Femur (tissue), 1 donor: ENCODE results near the gene XPC.

Source experiments
- DNase-seq: peaks from one replicate; pipeline ENCODE4 v3.0.0-alpha.2; 2017

Gene XPC

DNA sequence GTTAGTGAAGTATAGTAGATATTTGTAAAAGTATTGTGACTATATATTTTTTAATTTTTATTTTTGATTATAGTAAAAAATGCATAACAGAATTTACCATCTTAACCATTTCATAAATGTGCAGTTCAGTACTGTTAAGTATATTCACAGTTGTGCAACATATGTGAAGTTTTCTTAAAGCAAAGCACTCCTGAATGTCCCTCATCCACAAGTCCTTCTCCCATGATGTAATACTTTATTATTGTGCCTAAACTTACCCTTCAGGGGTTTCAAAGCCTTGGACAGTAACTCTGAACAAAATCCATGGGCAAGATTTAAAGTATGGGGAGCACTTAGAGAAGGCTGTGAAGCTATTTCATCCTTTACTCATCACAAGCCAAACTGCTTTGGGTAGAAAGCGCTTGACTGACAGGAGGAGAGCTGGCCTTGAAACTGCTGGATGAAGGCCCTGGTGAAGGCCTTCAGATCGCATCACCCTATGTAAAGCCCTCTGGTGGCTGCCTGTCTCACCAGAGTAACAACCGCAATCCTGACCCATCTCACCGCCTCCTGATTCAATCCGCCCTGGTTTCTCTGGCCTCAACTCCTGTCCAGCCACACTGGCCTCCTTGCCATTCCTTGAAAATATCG is 28.3 kb upstream of the XPC start:
- no peak for DNase-seq

GRCh38 chr3:14204515-14205284 is 26.3 kb upstream of the XPC start:
- no peak for DNase-seq

DNA sequence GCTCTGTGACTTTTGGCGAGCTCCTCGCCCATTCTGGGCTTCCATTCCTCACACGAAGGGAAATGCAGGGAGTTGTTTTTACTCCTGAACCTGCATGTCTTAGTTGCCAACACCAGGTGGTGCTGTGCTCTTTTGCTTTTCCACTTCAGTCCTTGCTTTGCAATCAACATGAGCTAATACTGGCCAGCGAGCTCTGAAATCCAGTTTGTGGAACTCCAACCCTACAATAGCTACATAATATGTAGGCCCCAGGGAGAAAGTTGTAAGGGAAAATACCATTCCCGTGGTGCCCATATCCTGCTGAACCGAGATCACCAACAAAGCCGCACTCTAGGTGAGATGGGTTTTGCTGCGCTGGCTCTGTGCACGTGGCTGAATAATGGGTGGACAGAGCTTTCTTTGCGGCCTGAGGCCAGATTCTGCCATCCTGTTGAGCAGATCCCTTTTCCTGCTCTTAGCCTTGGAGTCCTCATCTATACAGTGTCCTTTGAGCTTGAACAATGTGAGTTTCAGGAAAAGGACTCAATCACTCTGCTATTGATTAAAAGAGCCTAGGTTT is 25.2 kb upstream of the XPC start:
- peak; percentile 82 for DNase-seq

- DNase-seq, result no peak
Measured at GRCh38 chr3:14202874-14203520, 24.6 kb upstream of the XPC start.

DNA sequence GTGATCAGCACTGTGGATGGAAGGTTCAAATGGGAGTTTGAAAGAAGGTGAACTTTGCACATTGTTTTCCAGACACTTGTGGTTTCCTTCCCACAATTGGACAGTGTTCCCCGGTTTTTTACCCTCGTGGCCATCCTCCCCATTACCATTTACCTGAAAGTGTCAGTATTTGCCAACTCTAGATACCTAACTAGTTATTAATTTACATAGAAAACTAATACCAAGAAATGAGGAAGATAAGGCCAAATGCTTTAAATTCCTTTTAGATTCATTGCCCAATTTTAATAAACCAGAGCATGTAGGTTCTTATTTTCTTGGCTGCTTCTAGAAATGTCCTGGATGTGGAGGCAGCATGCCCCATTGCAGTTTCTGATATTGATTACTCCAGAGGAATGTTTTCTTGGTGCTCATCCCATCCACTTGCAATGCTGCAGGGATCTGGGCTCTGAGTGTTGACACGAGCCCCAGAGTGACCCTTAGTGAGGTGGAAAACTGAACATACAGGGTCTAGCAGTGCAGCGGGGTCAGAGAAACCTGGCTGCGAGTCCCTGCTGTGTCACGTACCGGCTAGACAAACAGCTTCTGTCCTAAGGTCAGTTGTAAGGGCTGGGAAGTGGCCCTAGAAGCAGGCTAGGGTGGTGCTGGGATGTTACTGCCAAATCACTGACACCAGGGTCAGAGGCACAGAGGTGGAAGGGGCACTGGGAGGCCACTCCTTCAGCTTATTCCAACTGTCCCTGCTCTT is 23.7 kb upstream of the XPC start:
- DNase-seq, result no peak

- no peak for DNase-seq
Measured at GRCh38 chr3:14200841-14201240, 22.4 kb upstream of the XPC start.

DNA sequence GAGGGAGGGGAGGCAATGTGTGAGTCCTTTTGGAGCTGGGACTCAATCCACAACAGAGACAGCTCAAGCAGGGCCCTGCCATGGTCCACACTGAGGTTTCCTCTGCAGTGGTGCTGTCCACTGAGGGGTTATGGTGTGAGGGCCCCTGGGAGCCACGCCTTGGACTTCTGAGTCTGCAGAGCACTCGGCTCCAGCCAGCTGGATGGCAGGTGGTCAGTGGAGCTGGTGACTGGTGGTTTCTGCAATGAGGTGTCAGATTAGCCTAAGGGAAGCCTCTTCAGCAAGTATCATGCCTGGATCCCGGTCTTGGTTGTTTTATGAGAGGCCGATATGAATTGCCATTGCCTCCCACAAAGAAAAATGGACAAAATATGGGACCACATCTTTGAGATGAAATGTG is 21.9 kb upstream of the XPC start:
- no peak for DNase-seq

DNA sequence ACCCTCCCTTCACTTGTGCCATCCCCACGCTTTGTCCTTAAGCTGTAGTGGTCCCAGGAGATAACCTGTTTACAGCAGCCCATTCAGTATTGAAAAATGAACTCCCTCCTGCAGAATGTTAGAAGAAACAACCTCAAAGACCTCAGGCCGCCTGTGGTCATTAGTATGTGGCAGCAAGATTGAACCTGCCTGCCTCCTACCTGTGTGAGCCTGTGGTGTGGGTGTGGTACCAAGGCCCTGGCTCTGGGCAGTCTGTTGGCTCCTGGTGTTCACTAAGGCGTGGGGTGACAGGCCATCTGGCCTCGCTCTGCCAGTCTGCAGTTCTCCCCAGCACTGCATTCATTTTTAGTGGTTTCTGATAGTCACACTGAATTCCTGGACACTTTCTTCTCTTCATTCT is 21.2 kb upstream of the XPC start:
- no peak for DNase-seq

DNA sequence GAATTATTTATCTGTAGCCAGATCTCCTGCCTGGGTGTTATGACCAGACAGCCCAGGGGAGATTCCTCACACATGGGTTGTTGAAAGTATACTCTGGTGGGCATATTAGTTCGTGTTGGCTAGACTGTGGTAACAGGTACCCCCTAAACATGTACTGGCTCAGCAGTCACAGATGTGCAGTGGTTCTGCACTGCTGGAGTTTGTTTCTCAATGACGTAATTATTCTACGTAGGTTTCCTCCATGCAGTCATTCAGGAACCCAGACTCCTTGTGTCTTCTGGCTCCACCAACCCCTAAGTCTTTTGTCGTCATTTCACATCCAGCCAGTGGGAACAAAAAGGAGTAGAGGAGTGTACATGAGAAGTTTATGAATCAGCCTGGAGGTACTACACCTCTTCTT is 16.5 kb upstream of the XPC start:
- no peak for DNase-seq

GRCh38 chr3:14188041-14188754 is 9.8 kb upstream of the XPC start:
- DNase-seq, result no peak

DNA sequence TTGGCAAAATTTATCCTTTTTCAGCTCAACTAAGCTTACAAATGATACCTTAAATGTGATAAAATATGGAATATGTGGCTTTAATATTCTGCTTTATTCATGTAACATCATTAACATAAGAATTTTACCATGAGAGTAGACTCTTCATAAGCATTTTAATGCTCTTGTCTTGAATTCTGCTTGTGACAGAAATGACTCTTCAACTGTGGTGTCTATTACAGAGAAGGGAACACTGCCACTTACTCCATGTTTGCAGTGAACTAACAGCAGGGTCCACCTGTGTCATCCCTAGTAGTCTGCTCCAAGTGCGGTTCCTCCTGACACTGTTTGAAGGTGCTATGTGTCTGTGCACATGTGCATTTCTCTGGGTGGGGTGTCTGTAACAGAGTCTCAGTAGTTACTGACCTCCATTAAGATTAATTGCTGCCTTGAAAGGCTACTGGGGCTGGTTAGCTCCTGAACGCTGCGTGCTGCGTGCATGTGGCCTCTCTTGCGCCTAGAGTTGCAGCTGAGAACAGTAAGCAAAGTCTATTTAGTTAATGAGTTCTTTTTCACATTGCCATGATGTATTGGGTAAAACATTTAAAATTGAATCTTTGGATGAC is 8.6 kb upstream of the XPC start:
- DNase-seq, result no peak

DNA sequence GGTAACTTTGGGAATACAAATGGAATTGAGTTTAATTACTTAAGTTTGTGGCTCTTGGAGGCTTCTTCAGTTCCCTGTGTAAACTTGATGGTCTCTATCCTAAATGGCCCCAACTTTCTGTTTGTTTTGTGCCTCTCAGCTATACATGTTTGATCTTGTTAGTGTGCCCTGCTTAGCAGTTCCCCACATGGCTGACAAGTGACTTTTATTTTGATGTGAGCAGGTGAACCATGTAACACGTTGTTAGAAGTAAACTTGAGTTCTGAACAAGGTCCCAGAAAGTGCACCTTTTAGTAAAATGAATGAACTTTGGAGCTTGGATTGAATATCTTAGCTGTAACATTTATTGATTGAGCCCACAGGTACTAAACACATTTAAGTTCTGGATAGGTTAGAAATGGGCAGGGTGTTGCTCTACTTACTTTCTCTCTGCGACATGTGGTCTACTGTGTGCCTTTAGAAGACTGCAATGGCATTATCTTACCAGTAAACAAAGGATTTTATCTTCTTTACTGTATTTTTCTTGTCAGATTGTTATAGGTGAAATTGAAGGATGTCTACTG is 4.7 kb upstream of the XPC start:
- DNase-seq, result no peak

DNA sequence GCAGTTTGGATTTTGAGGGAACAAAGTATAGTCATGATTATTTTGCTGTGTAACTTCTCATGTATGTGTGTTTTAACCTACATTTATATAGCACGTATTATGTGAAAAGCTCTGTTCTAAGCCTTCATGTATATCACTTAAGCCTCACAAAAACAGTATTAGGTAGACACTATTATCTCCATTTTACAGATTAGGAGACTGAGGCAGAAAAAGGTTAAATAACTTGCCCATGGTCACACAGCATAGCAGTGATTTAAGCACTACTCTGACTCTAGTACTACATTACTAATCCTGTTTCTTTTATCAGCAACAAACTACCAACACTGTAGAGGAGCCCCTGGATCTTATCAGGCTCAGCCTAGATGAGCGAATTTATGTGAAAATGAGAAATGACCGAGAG is 2.9 kb upstream of the XPC start:
- no peak for DNase-seq

GRCh38 chr3:14179795-14180194 is 1.4 kb upstream of the XPC start:
- DNase-seq, result no peak

- DNase-seq, result no peak
Measured at GRCh38 chr3:14179114-14179465, 689 bp upstream of the XPC start.

GRCh38 chr3:14177580-14178246 is 688 bp downstream of the XPC start:
- DNase-seq, result no peak

GRCh38 chr3:14175383-14176037 is 2.9 kb downstream of the XPC start:
- no peak for DNase-seq

- DNase-seq, result no peak
Measured at GRCh38 chr3:14174483-14174882, 3.9 kb downstream of the XPC start.

DNA sequence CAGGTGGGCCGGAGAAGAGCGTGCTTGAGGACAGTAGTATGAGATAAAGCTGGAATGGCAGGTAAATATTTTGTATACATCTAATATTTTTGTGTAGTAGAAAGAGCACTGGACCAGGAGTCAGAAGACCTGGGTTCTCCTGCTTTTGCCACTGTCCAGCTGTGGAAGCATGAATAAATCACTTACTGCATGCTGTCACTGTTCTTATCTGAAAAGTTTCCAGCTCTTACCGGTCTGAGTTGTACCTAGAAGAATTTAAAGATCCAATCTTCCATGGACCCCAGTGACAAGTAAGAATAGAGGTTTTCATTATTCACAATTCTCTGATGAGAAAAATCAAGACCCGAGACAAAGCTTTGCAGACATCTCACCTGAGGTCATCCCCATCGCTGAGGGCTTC is 5.9 kb downstream of the XPC start:
- no peak for DNase-seq

GRCh38 chr3:14170531-14171159 is 7.8 kb downstream of the XPC start:
- DNase-seq, result no peak
